Breast epithelium (tissue), 4 donors: ENCODE measurements around the gene UQCRHL. TPM values are rescaled to one million over a fixed set of nuclear protein-coding genes. Genes with fewer than 3 reads are reported as not detected.
A peak's percentile ranks its signal among the peaks of the same experiment; 100 is the strongest.

Source experiments
- DNase-seq, 2 donors: peaks; one replicate each; pipeline ENCODE4 v3.0.0-alpha.2; 2019; ENCODE audit warnings: low spot score in 2 of 2
- H3K27ac ChIP-seq, 2 donors: fragments of 200-600 bp; sonication (generic) in 1 of 2; one replicate each; pipeline ENCODE4 v1.5.1; 2016 to 2019; ENCODE audit warnings: mild to moderate bottlenecking in 1 of 2
- H3K27me3 ChIP-seq, 2 donors: fragments of 200-600 bp; sonication (generic) in 1 of 2; one replicate each; pipeline versions ENCODE4 v1.5.1 to v1.6.0; 2017 to 2019; ENCODE audit warnings: control low read depth in 1 of 2, mild to moderate bottlenecking in 1 of 2
- H3K36me3 ChIP-seq: fragments of 200-600 bp; one replicate; pipeline ENCODE4 v1.5.1; 2019
- H3K4me1 ChIP-seq, 2 donors: fragments of 200-600 bp; sonication (generic); one replicate each; pipeline ENCODE4 v1.5.1; 2016 to 2019; ENCODE audit warnings: control low read depth in 1 of 2
- H3K4me3 ChIP-seq, 3 donors: fragments of 200-600 bp; sonication (generic); 1 replicate in 2 of 3; 2 replicates in 1 of 3; pipeline ENCODE4 v1.5.1; 2016 to 2019; ENCODE audit warnings: mild to moderate bottlenecking in 3 of 3, moderate library complexity in 2 of 3
- H3K9me3 ChIP-seq, 2 donors: fragments of 200-600 bp; sonication (generic) in 1 of 2; one replicate each; pipeline ENCODE4 v1.5.1; 2016 to 2019; ENCODE audit warnings: control low read depth in 1 of 2
- POLR2A ChIP-seq: fragments of 450-650 bp; IDR thresholded peaks from one replicate; pipeline ENCODE4 v1.6.1; 2016; ENCODE audit warnings: antibody characterized with exemption, mild to moderate bottlenecking, moderate library complexity
- POLR2AphosphoS5 ChIP-seq, 3 donors: sonication (generic); formaldehyde crosslinking; IDR thresholded peaks; one replicate each; pipeline ENCODE4 v1.6.1; 2017; ENCODE audit warnings: antibody characterized with exemption in 3 of 3
- intact Hi-C: fragments of 100-400 bp; cut with DNase I; formaldehyde crosslinking; loops from one replicate; pipeline ENCODE4 v1.15.1; 2023; ENCODE audit warnings: low total_unique reads
- total RNA-seq, 3 donors: library from RNA; depleted of rRNA; stranded (reverse); fragments of >200 nt; gene quantifications; one replicate each; pipeline ENCODE4 v1.1.0, GENCODE V29; 2016
- TF ChIP-seq, protein P1 (sequence below), 3 donors: fragments of 450-650 bp; IDR thresholded peaks; one replicate each; pipeline ENCODE4 v1.5.1; 2016 to 2017; ENCODE audit warnings: antibody characterized with exemption in 3 of 3, mild to moderate bottlenecking in 3 of 3, moderate library complexity in 3 of 3

UQCRHL gene
- total RNA-seq, 3 donors from 2014 or later: 0.66 to 1.4 (median 1.2) TPM

- H3K4me1 ChIP-seq: peaks cover 5 to 22% of the 10 kb centered on the region in 2 donors
- no peak for TF ChIP-seq POLR2A
- TF ChIP-seq POLR2AphosphoS5 (IDR thresholded peaks at IDR 0.05): no peak
- TF ChIP-seq, protein P1, sequence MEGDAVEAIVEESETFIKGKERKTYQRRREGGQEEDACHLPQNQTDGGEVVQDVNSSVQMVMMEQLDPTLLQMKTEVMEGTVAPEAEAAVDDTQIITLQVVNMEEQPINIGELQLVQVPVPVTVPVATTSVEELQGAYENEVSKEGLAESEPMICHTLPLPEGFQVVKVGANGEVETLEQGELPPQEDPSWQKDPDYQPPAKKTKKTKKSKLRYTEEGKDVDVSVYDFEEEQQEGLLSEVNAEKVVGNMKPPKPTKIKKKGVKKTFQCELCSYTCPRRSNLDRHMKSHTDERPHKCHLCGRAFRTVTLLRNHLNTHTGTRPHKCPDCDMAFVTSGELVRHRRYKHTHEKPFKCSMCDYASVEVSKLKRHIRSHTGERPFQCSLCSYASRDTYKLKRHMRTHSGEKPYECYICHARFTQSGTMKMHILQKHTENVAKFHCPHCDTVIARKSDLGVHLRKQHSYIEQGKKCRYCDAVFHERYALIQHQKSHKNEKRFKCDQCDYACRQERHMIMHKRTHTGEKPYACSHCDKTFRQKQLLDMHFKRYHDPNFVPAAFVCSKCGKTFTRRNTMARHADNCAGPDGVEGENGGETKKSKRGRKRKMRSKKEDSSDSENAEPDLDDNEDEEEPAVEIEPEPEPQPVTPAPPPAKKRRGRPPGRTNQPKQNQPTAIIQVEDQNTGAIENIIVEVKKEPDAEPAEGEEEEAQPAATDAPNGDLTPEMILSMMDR (IDR thresholded peaks at IDR 0.05): no peak
These were observed 48.3 kb downstream of the UQCRHL start for GRCh38 chr1:15758953-15759661.

GRCh38 chr1:15758343-15758931 lies 49.0 kb downstream of the UQCRHL start, which contains the start of gene FBLIM1:
FBLIM1 (plus strand) TSS chr1:15758795; CDS start chr1:15764984, 6,189 bp downstream.
- Histone ChIP-seq H3K4me1 (peaks cover 5 to 22% of the 10 kb centered on the region in 2 donors), H3K36me3 (no peaks in the 10 kb centered on the region), H3K4me3 (peak within 1 kb of the TSS; percentile 58 to 96 (median 86)), H3K27ac (peak within 1 kb of the TSS; percentile 80 to 93), H3K9me3 (no peaks in the 10 kb centered on the region), H3K27me3 (no peaks in the 10 kb centered on the region)
- intact Hi-C loops: no loop called here
- DNase-seq: no peak
- TF ChIP-seq, protein P1 (IDR thresholded peaks at IDR 0.05): no peak
- no peak for TF ChIP-seq POLR2AphosphoS5 (IDR thresholded peaks at IDR 0.05)
- no peak for TF ChIP-seq POLR2A

More at GRCh38 chr1:15758953-15759661, 48.3 kb downstream of the UQCRHL start:
- Histone ChIP-seq H3K36me3 (no peaks in the 10 kb centered on the region), H3K9me3 (no peaks in the 10 kb centered on the region), H3K4me3 (peak overlapping the region; percentile 58 to 96 (median 86)), H3K27me3 (no peaks in the 10 kb centered on the region), H3K27ac (peak overlapping the region; percentile 80 to 93)
- DNase-seq: no peak
- intact Hi-C loops: no loop called here

DNA sequence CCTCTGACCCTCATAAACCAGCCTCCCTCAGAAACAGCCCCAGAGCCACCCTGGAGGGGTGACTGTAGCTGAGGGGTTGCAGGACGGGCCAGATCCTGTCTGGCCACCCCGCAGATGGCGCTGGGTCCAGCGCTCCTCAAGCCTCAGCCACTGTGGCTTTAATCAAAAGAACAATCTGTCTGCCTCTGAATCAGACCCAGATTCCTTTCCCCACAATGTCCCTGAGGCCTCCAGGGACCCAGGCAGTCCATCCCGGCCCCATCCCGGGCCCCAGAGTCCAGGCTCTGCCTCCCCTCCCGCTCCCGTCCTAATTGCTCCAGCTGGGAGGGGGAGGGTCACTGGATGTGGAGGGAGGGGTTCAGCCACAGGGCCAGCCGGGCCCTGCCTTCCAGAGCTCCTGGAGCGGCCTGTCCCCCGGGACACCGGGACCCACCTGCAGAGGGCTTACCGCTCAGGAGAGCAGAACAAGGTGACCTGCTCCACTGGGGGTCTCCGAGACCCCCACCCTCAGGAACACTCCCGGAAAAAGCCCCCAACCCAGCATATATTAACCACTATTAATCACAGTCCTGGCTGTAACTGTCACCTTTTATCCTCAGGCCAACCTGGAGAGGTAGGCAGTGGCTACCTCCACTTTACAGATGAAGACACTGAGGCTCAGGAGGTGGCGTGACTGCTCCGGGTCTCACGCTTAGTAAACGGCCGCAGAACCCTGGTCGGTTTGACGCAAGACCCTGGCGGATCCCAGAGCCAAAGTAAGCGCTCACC lies 49.7 kb downstream of the UQCRHL start:
- H3K4me1 ChIP-seq: peaks cover 5 to 22% of the 10 kb centered on the region in 2 donors
- peak overlapping the region; percentile 80 to 93 for H3K27ac ChIP-seq
- no peaks in the 10 kb centered on the region for H3K36me3 ChIP-seq
- TF ChIP-seq, protein P1 (IDR thresholded peaks at IDR 0.05): no peak
- TF ChIP-seq POLR2A (no peak), POLR2AphosphoS5 (IDR thresholded peaks at IDR 0.05) (no peak)
- intact Hi-C loops: no loop called here
- H3K27me3 ChIP-seq: no peaks in the 10 kb centered on the region
- no peaks in the 10 kb centered on the region for H3K9me3 ChIP-seq
- no peak for DNase-seq
- peak overlapping the region; percentile 58 to 96 (median 86) for H3K4me3 ChIP-seq

Other genes starting within 250 kb of the UQCRHL start
- gene AGMAT, start 222.6 kb downstream of the UQCRHL start, total RNA-seq: under 1 TPM; 0.29 to 0.33 (median 0.32) TPM
- 10 to 100 TPM; 69.2 to 77.4 (median 71.0) TPM for gene DDI2, start 190.2 kb downstream of the UQCRHL start, total RNA-seq
- gene PLEKHM2, start 123.3 kb downstream of the UQCRHL start, total RNA-seq: 10 to 100 TPM; 29.7 to 56.5 (median 41.6) TPM
- 1 to 10 TPM; 1.0 to 1.8 (median 1.3) TPM for gene SLC25A34, start 71.4 kb downstream of the UQCRHL start, total RNA-seq
- not detected for gene TMEM82, start 65.2 kb downstream of the UQCRHL start, total RNA-seq
- gene FBLIM1, start 48.9 kb downstream of the UQCRHL start, total RNA-seq: 10 to 100 TPM; 17.4 to 73.4 (median 42.6) TPM
- 10 to 100 TPM; 46.9 to 56.6 (median 51.2) TPM for gene SPEN, start 40.1 kb upstream of the UQCRHL start, total RNA-seq
- gene ZBTB17, start 168.5 kb upstream of the UQCRHL start, total RNA-seq: 10 to 100 TPM; 21.9 to 40.3 (median 38.5) TPM
- 1 to 10 TPM in 2 of 3 donors, not detected in 1; 1.3 to 2.9 TPM for gene SRARP, start 196.6 kb upstream of the UQCRHL start, total RNA-seq
- 100 to 1,000 TPM in 1 of 3 donors, 10 to 100 TPM in 1, 1 to 10 TPM in 1; 8.8 to 183 (median 19.0) TPM for gene HSPB7, start 210.4 kb upstream of the UQCRHL start, total RNA-seq
- gene CLCNKA, start 214.4 kb upstream of the UQCRHL start, total RNA-seq: 1 to 10 TPM in 1 of 3 donors, under 1 TPM in 2; 0.33 to 1.1 (median 0.73) TPM
- under 1 TPM; 0.32 to 0.88 (median 0.33) TPM for gene CLCNKB, start 236.1 kb upstream of the UQCRHL start, total RNA-seq